Gastrocnemius medialis (tissue), 4 donors: Measurements from ENCODE around the gene SLC13A5. TPM values are rescaled to one million over a fixed set of nuclear protein-coding genes. Genes with fewer than 3 reads are reported as not detected.

Experiments
- ATAC-seq, 2 donors: fragments of 150-250 bp; one replicate each; pipeline ENCODE4 v1.9.1; 2016
- DNase-seq, 2 donors: peaks; one replicate each; pipeline ENCODE4 v3.0.0-alpha.2; 2019
- H3K27ac ChIP-seq, 4 donors: fragments of 200-600 bp; sonication (generic); 1 replicate in 1 of 4; 2 replicates in 3 of 4; pipeline ENCODE4 v1.5.1; 2016 to 2018; ENCODE audit warnings: mild to moderate bottlenecking in 2 of 4, moderate library complexity in 1 of 4
- H3K27me3 ChIP-seq, 3 donors: fragments of 200-600 bp; sonication (generic) in 2 of 3; 1 replicate in 1 of 3; 2 replicates in 2 of 3; pipeline versions ENCODE4 v1.5.1 to v1.6.0; 2016 to 2019; ENCODE audit warnings: mild to moderate bottlenecking in 1 of 3, moderate library complexity in 1 of 3
- H3K36me3 ChIP-seq, 2 donors: fragments of 200-600 bp; sonication (generic) in 1 of 2; one replicate each; pipeline ENCODE4 v1.5.1; 2017 to 2018
- H3K4me1 ChIP-seq, 2 donors: fragments of 200-600 bp; sonication (generic) in 1 of 2; one replicate each; pipeline ENCODE4 v1.5.1; 2016 to 2017; ENCODE audit warnings: mild to moderate bottlenecking in 2 of 2
- H3K4me3 ChIP-seq, 4 donors: fragments of 200-600 bp; sonication (generic) in 3 of 4; 1 replicate in 1 of 4; 2 replicates in 3 of 4; pipeline ENCODE4 v1.5.1; 2016 to 2019; ENCODE audit warnings: mild to moderate bottlenecking in 2 of 4
- H3K9me3 ChIP-seq, 3 donors: fragments of 200-600 bp; sonication (generic) in 2 of 3; 1 replicate in 1 of 3; 2 replicates in 2 of 3; pipeline ENCODE4 v1.5.1; 2016 to 2019
- POLR2A ChIP-seq, 2 donors: fragments of 450-650 bp; IDR thresholded peaks; one replicate each; pipeline ENCODE4 v1.6.1; 2017; ENCODE audit warnings: antibody characterized with exemption in 2 of 2, mild to moderate bottlenecking in 2 of 2, moderate library complexity in 2 of 2
- in situ Hi-C, 4 donors: fragments of 200-750 bp; cut with MboI; loops; one replicate each; pipeline versions ENCODE4 v1.15.0 to v1.8.0; 2017; ENCODE audit warnings: low sequenced_read_pairs in 4 of 4
- intact Hi-C: fragments of 100-400 bp; cut with DNase I; formaldehyde crosslinking; loops from one replicate; pipeline ENCODE4 v1.15.1; 2023; ENCODE audit warnings: low total_unique reads
- total RNA-seq, 4 donors: library from RNA; depleted of rRNA; stranded (reverse); fragments of >200 nt; gene quantifications; one replicate each; pipeline versions ENCODE4 v1.1.0 to v1.2.3, GENCODE V29; 2016
- TF ChIP-seq, protein P1 (sequence below), 5 experiments: fragments of 450-650 bp in 3 of 5; fragments of 200-600 bp in 2 of 5; sonication (generic) in 2 of 5; IDR thresholded peaks in 4 of 5; conservative IDR thresholded peaks in 1 of 5; 1 replicate in 4 of 5; 2 replicates in 1 of 5; pipeline ENCODE4 v1.5.1; 2016 to 2019; ENCODE audit warnings: antibody characterized with exemption in 5 of 5, mild to moderate bottlenecking in 3 of 5, moderate library complexity in 3 of 5

SLC13A5 gene
- total RNA-seq, 4 donors from 2014 or later = 0.10 to 0.64 (median 0.39) TPM; not detected in 1

DNA sequence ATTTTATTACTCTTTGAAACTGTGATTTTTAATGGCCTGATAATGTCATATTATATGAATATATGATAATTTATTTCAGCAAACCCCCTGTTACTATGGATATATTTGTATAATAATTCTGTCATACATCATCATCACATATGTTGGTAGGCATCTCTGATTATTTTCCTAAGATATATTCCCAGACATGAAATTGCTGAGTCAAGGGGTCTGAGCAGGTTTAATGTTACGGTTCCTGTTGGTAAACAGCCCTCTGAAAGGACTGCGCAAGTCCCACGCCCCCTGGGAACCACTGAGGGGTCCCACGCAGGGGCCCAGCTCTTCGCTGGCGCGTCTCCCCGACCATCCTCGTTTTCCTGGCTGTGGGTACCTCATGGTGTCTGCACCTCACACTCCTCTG lies 24.2 kb downstream of the SLC13A5 start:
- DNase-seq = no peak
- H3K27me3 ChIP-seq = peaks cover 0 to 2% (median 0%) of the 10 kb centered on the region in 3 donors
- no peak for TF ChIP-seq POLR2A (IDR thresholded peaks at IDR 0.05)
- TF ChIP-seq, protein P1, sequence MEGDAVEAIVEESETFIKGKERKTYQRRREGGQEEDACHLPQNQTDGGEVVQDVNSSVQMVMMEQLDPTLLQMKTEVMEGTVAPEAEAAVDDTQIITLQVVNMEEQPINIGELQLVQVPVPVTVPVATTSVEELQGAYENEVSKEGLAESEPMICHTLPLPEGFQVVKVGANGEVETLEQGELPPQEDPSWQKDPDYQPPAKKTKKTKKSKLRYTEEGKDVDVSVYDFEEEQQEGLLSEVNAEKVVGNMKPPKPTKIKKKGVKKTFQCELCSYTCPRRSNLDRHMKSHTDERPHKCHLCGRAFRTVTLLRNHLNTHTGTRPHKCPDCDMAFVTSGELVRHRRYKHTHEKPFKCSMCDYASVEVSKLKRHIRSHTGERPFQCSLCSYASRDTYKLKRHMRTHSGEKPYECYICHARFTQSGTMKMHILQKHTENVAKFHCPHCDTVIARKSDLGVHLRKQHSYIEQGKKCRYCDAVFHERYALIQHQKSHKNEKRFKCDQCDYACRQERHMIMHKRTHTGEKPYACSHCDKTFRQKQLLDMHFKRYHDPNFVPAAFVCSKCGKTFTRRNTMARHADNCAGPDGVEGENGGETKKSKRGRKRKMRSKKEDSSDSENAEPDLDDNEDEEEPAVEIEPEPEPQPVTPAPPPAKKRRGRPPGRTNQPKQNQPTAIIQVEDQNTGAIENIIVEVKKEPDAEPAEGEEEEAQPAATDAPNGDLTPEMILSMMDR (IDR thresholded peaks at IDR 0.05 in 4 of 5, conservative IDR thresholded peaks at IDR 0.05 in 1 of 5) = no peak
- in situ Hi-C loops (loop anchor here in 2 of 4 donors (25.0 kb wide), 2 partner anchors 98 to 148 kb away; partner anchors contain the start of genes FBXO39 (in 1 of the 2) and TEKT1 (in 1 of the 2)), intact Hi-C loops (no loop called here)
- H3K4me3 ChIP-seq = no peak overlapping the region
- no peaks in the 10 kb centered on the region for H3K36me3 ChIP-seq
- H3K4me1 ChIP-seq = no peaks in the 10 kb centered on the region
- H3K9me3 ChIP-seq = no peaks in the 10 kb centered on the region
- ATAC-seq = no peak
- H3K27ac ChIP-seq = no peak overlapping the region

DNA sequence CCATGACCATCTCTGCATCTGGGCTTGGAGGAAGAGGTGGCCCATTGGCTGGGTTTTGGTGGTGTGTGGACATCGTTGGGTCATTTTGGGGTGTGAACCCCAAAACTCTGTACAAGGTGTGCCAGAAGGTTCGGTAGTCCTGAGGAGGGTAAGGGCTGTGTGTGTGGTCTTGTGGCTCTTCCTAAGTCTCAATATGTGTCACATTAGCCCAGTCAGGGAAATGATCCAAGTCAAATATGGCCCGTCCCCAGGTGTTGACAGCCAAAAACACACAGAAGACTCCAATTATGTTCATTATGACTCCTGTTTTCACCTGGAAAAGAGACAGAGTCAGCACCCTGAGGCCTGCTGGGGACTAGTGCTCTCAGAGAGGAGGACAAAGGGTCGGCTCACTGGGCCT lies 27.1 kb downstream of the SLC13A5 start:
- H3K27me3 ChIP-seq = peaks cover 0 to 2% (median 0%) of the 10 kb centered on the region in 3 donors
- DNase-seq (no peak), ATAC-seq (no peak)
- H3K27ac ChIP-seq = no peak overlapping the region
- no peaks in the 10 kb centered on the region for H3K9me3 ChIP-seq
- TF ChIP-seq, protein P1 (IDR thresholded peaks at IDR 0.05 in 4 of 5, conservative IDR thresholded peaks at IDR 0.05 in 1 of 5) = no peak
- TF ChIP-seq POLR2A (IDR thresholded peaks at IDR 0.05) = no peak
- H3K4me1 ChIP-seq = no peaks in the 10 kb centered on the region
- no peaks in the 10 kb centered on the region for H3K36me3 ChIP-seq
- intact Hi-C loops = no loop called here
- no peak overlapping the region for H3K4me3 ChIP-seq
- in situ Hi-C loops = loop anchor here in 2 of 4 donors (25.0 kb wide), 2 partner anchors 101 to 151 kb away; partner anchors contain the start of genes FBXO39 (in 1 of the 2) and TEKT1 (in 1 of the 2)

DNA sequence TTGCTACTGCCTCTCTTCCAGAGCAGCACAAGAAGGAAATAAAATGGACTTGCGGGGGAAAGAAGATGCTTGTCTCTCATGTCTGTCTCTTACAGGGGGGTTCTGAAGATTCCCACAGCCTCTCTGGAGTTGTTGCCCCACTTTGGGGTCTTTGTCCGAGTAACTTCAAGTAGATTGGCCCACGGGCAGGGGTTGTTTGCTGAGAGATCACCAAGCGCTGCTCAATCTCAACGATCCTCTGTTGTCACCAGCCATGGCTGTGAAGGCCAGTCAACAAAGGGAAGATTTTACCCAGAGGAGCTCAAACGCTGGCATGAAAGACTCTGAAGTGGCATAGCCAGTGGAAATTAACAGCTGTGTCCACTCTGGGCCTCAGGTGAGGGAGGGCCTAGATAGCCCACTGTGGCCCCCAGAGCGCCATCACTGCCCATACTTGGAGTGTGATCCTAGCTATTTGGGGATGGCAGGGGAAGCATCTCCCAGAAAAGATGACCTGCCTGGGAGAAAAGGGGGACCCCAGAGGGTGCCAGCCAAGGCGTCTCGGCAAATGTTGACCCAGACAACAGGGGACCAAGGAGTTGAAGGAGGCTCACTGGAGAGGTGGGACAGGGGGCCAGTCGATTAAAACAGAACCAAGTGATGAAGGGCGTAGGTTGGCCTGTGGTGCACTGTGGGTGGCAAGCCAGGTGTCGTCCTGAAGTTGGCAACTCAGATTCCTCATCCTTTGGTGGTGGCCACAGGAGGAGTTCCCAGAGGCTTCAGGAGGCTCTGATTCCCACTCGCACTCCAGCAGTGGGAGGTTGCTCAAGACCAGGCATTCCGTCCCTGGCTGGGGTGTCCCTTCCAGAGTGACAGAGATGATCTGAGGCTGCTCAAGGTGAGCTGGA lies 28.0 kb downstream of the SLC13A5 start:
- Histone ChIP-seq H3K4me3 (no peak overlapping the region), H3K27ac (no peak overlapping the region), H3K36me3 (no peaks in the 10 kb centered on the region), H3K4me1 (no peaks in the 10 kb centered on the region), H3K27me3 (peaks cover 0 to 2% (median 0%) of the 10 kb centered on the region in 3 donors), H3K9me3 (no peaks in the 10 kb centered on the region)
- in situ Hi-C loops (loop anchor here in 2 of 4 donors (25.0 kb wide), 2 partner anchors 102 to 152 kb away; partner anchors contain the start of genes FBXO39 (in 1 of the 2) and TEKT1 (in 1 of the 2)), intact Hi-C loops (no loop called here)
- ATAC-seq = no peak
- no peak for DNase-seq
- TF ChIP-seq, protein P1 (IDR thresholded peaks at IDR 0.05 in 4 of 5, conservative IDR thresholded peaks at IDR 0.05 in 1 of 5) = no peak

DNA sequence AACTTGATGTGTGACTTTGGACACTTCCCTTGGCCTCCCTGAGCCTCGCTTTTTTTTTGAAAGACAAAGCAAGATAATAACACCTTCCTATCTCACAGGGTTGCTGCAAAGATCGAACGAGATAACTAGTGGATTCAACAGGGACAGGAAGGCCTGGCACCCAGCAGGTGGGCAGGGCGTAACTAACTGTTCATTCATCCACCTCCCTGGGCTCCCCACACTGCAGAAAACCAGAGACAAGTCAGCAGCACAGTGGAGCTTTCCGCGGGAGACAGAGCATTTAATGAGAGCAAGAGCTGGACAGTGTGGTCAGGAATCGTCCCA lies 28.7 kb downstream of the SLC13A5 start:
- H3K9me3 ChIP-seq = no peaks in the 10 kb centered on the region
- H3K27ac ChIP-seq = no peak overlapping the region
- H3K4me3 ChIP-seq = no peak overlapping the region
- no peaks in the 10 kb centered on the region for H3K4me1 ChIP-seq
- no peak for TF ChIP-seq POLR2A (IDR thresholded peaks at IDR 0.05)
- TF ChIP-seq, protein P1 (IDR thresholded peaks at IDR 0.05 in 4 of 5, conservative IDR thresholded peaks at IDR 0.05 in 1 of 5) = no peak
- intact Hi-C loops = no loop called here
- ATAC-seq (no peak), DNase-seq (no peak)
- no peaks in the 10 kb centered on the region for H3K36me3 ChIP-seq
- peaks cover 0 to 2% (median 0%) of the 10 kb centered on the region in 3 donors for H3K27me3 ChIP-seq
- in situ Hi-C loops = loop anchor here in 2 of 4 donors (25.0 kb wide), 2 partner anchors 103 to 153 kb away; partner anchors contain the start of genes FBXO39 (in 1 of the 2) and TEKT1 (in 1 of the 2)
